Astrocyte (in vitro differentiated cells and primary cell): ENCODE results near the gene ARHGEF3. TPM values are rescaled to one million over a fixed set of nuclear protein-coding genes. Genes with fewer than 3 reads are reported as not detected.

Experiments
- DNase-seq: peaks from one replicate; pipeline ENCODE4 v3.0.0-alpha.2; 2010; ENCODE audit warnings: low read depth
- FAIRE-seq: peaks from 2 replicates; lab custom pipeline; 2011; peaks lifted over from hg19 to GRCh38; lab: Jason Lieb, UNC
- H2AFZ ChIP-seq: 2 replicates; pipeline ENCODE4 v1.6.0; 2012; ENCODE audit warnings: low read depth, low read length, inconsistent platforms
- H3K27ac ChIP-seq: 2 replicates; pipeline ENCODE4 v1.5.1; 2011; ENCODE audit warnings: low read depth, low read length, inconsistent platforms
- H3K27me3 ChIP-seq: 2 replicates; pipeline ENCODE4 v1.6.0; 2011; ENCODE audit warnings: low read length, inconsistent platforms; ENCODE audit not compliant: insufficient read depth
- H3K36me3 ChIP-seq: 2 replicates; pipeline ENCODE4 v1.5.1; 2011; ENCODE audit warnings: low read length, inconsistent platforms; ENCODE audit not compliant: insufficient read depth
- H3K4me1 ChIP-seq: 2 replicates; pipeline ENCODE4 v1.5.1; 2011; ENCODE audit warnings: low read length, inconsistent platforms; ENCODE audit not compliant: insufficient read depth
- H3K4me2 ChIP-seq: 2 replicates; pipeline ENCODE4 v1.6.0; 2012; ENCODE audit warnings: low read length, inconsistent platforms
- H3K4me3 ChIP-seq: 2 replicates; pipeline ENCODE4 v1.5.1; 2011; ENCODE audit warnings: low read depth, mild to moderate bottlenecking, low read length, inconsistent platforms; ENCODE audit not compliant: insufficient read depth
- H3K79me2 ChIP-seq: 2 replicates; pipeline ENCODE4 v1.6.0; 2012; ENCODE audit warnings: mild to moderate bottlenecking, low read length, inconsistent platforms; ENCODE audit not compliant: insufficient read depth
- H3K9ac ChIP-seq: 2 replicates; pipeline ENCODE4 v1.6.0; 2012; ENCODE audit warnings: mild to moderate bottlenecking, low read length, inconsistent platforms
- H3K9me3 ChIP-seq: 2 replicates; pipeline ENCODE4 v1.5.1; 2012; ENCODE audit warnings: low read depth, mild to moderate bottlenecking, low read length, inconsistent platforms; ENCODE audit not compliant: insufficient read depth
- H4K20me1 ChIP-seq: 2 replicates; pipeline ENCODE4 v1.6.0; 2012; ENCODE audit warnings: low read length, inconsistent platforms; ENCODE audit not compliant: insufficient read depth
- H3K27ac Mint-ChIP-seq: one replicate; pipeline ENCODE4 v1.8.0; 2021; ENCODE audit warnings: mild to moderate bottlenecking, mixed read lengths; ENCODE audit not compliant: unreplicated experiment
- H3K27me3 Mint-ChIP-seq: one replicate; pipeline ENCODE4 v1.8.0; 2021; ENCODE audit warnings: low read depth, mixed read lengths; ENCODE audit not compliant: unreplicated experiment
- H3K36me3 Mint-ChIP-seq: one replicate; pipeline ENCODE4 v1.8.0; 2021; ENCODE audit warnings: low read depth, mixed read lengths; ENCODE audit not compliant: unreplicated experiment
- H3K4me1 Mint-ChIP-seq: one replicate; pipeline ENCODE4 v1.8.0; 2021; ENCODE audit warnings: low read depth, mixed read lengths; ENCODE audit not compliant: unreplicated experiment
- H3K4me3 Mint-ChIP-seq: one replicate; pipeline ENCODE4 v1.8.0; 2021; ENCODE audit warnings: mild to moderate bottlenecking, moderate library complexity, mixed read lengths; ENCODE audit not compliant: unreplicated experiment
- H3K9me3 Mint-ChIP-seq: one replicate; pipeline ENCODE4 v1.8.0; 2021; ENCODE audit warnings: mild to moderate bottlenecking, mixed read lengths; ENCODE audit not compliant: unreplicated experiment
- CTCF ChIP-seq: IDR thresholded peaks from 2 replicates; pipeline ENCODE4 v1.5.1; 2011; ENCODE audit warnings: low read depth, mild to moderate bottlenecking, inconsistent platforms, low read length, moderate library complexity; ENCODE audit not compliant: insufficient read depth
- EZH2 ChIP-seq: IDR thresholded peaks from 2 replicates; pipeline ENCODE4 v1.6.1; 2012; ENCODE audit warnings: mild to moderate bottlenecking, low read length, inconsistent platforms; ENCODE audit not compliant: insufficient read depth
- total RNA-seq: library from RNA; stranded (reverse); gene quantifications from 2 replicates; pipeline ENCODE4 v1.2.1, GENCODE V29; 2021

The ARHGEF3 gene
- total RNA-seq, 1 donor from 2014 or later, result 14.9 TPM

GRCh38 chr3:56799251-56799882, 2.4 kb downstream of the ARHGEF3 start:
- TF ChIP-seq CTCF, result peak; percentile 60
- TF ChIP-seq EZH2, result no peak
- peak overlapping the region; percentile 4 for H3K4me2 ChIP-seq
- H3K9me3 Mint-ChIP-seq, result no peaks in the 10 kb centered on the region
- peaks cover 25% of the 10 kb centered on the region for H3K4me1 ChIP-seq
- H3K27me3 ChIP-seq, result no peaks in the 10 kb centered on the region
- peaks cover 8% of the 10 kb centered on the region for H3K79me2 ChIP-seq
- no peaks in the 10 kb centered on the region for H3K36me3 Mint-ChIP-seq
- H3K4me1 Mint-ChIP-seq, result peaks cover 27% of the 10 kb centered on the region
- no peak overlapping the region for H3K9ac ChIP-seq
- H3K4me3 ChIP-seq, result no peak overlapping the region
- H3K9me3 ChIP-seq, result no peaks in the 10 kb centered on the region
- FAIRE-seq (no peak), DNase-seq (peak; percentile 39)
- peak overlapping the region; percentile 15 for H3K27ac Mint-ChIP-seq
- peak overlapping the region; percentile 69 for H3K4me3 Mint-ChIP-seq
- H2AFZ ChIP-seq, result no peak overlapping the region
- H3K27ac ChIP-seq, result no peak overlapping the region
- peaks cover 12% of the 10 kb centered on the region for H4K20me1 ChIP-seq
- H3K27me3 Mint-ChIP-seq, result no peaks in the 10 kb centered on the region
- H3K36me3 ChIP-seq, result no peaks in the 10 kb centered on the region

GRCh38 chr3:56796996-56797395, 4.8 kb downstream of the ARHGEF3 start:
- DNase-seq (no peak), FAIRE-seq (no peak)
- no peaks in the 10 kb centered on the region for H3K9me3 Mint-ChIP-seq
- no peak for TF ChIP-seq EZH2
- no peak for TF ChIP-seq CTCF
- Histone ChIP-seq H3K79me2 (peaks cover 8% of the 10 kb centered on the region), H4K20me1 (peaks cover 12% of the 10 kb centered on the region), H3K9me3 (no peaks in the 10 kb centered on the region), H3K9ac (no peak overlapping the region), H3K36me3 (no peaks in the 10 kb centered on the region), H3K4me1 (peaks cover 22% of the 10 kb centered on the region), H3K27ac (no peak overlapping the region), H2AFZ (no peak overlapping the region), H3K4me3 (no peak overlapping the region), H3K4me2 (no peak overlapping the region), H3K27me3 (no peaks in the 10 kb centered on the region)
- H3K27me3 Mint-ChIP-seq, result no peaks in the 10 kb centered on the region
- no peaks in the 10 kb centered on the region for H3K36me3 Mint-ChIP-seq
- no peak overlapping the region for H3K27ac Mint-ChIP-seq
- peaks cover 27% of the 10 kb centered on the region for H3K4me1 Mint-ChIP-seq
- H3K4me3 Mint-ChIP-seq, result no peak overlapping the region

- peaks cover 8% of the 10 kb centered on the region for H3K79me2 ChIP-seq
- no peak for FAIRE-seq
- peaks cover 27% of the 10 kb centered on the region for H3K4me1 Mint-ChIP-seq
- no peaks in the 10 kb centered on the region for H3K27me3 Mint-ChIP-seq
- no peak overlapping the region for H3K4me3 ChIP-seq
- H3K4me1 ChIP-seq, result peaks cover 19% of the 10 kb centered on the region
- H3K9me3 Mint-ChIP-seq, result no peaks in the 10 kb centered on the region
- H3K4me3 Mint-ChIP-seq, result no peak overlapping the region
- no peak overlapping the region for H3K9ac ChIP-seq
- TF ChIP-seq CTCF, result no peak
- no peak for TF ChIP-seq EZH2
- peak; percentile 88 for DNase-seq
- H3K27me3 ChIP-seq, result no peaks in the 10 kb centered on the region
- no peak overlapping the region for H3K27ac ChIP-seq
- no peaks in the 10 kb centered on the region for H3K9me3 ChIP-seq
- no peaks in the 10 kb centered on the region for H3K36me3 ChIP-seq
- H3K4me2 ChIP-seq, result peak overlapping the region; percentile 33
- H3K27ac Mint-ChIP-seq, result no peak overlapping the region
- H2AFZ ChIP-seq, result no peak overlapping the region
- H4K20me1 ChIP-seq, result peaks cover 12% of the 10 kb centered on the region
- H3K36me3 Mint-ChIP-seq, result no peaks in the 10 kb centered on the region
Measured at GRCh38 chr3:56796202-56796601, 5.5 kb downstream of the ARHGEF3 start.
